Fibroblast of peridontal ligament (primary cell): ENCODE results near the gene SMYD4.
A peak's percentile ranks its signal among the peaks of the same experiment; 100 is the strongest.
"Not testable (repeated sequence)": the region's sequence is repeated elsewhere in the genome, so short reads cannot be mapped to it uniquely, and the experiment has no call there.

Experiments
- DNase-seq: peaks from one replicate; pipeline ENCODE4 v3.0.0-alpha.2; 2010; ENCODE audit errors: extremely low read depth

SMYD4 gene, protein sequence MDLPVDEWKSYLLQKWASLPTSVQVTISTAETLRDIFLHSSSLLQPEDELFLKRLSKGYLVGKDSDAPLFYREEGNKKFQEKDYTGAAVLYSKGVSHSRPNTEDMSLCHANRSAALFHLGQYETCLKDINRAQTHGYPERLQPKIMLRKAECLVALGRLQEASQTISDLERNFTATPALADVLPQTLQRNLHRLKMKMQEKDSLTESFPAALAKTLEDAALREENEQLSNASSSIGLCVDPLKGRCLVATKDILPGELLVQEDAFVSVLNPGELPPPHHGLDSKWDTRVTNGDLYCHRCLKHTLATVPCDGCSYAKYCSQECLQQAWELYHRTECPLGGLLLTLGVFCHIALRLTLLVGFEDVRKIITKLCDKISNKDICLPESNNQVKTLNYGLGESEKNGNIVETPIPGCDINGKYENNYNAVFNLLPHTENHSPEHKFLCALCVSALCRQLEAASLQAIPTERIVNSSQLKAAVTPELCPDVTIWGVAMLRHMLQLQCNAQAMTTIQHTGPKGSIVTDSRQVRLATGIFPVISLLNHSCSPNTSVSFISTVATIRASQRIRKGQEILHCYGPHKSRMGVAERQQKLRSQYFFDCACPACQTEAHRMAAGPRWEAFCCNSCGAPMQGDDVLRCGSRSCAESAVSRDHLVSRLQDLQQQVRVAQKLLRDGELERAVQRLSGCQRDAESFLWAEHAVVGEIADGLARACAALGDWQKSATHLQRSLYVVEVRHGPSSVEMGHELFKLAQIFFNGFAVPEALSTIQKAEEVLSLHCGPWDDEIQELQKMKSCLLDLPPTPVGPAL

DNA sequence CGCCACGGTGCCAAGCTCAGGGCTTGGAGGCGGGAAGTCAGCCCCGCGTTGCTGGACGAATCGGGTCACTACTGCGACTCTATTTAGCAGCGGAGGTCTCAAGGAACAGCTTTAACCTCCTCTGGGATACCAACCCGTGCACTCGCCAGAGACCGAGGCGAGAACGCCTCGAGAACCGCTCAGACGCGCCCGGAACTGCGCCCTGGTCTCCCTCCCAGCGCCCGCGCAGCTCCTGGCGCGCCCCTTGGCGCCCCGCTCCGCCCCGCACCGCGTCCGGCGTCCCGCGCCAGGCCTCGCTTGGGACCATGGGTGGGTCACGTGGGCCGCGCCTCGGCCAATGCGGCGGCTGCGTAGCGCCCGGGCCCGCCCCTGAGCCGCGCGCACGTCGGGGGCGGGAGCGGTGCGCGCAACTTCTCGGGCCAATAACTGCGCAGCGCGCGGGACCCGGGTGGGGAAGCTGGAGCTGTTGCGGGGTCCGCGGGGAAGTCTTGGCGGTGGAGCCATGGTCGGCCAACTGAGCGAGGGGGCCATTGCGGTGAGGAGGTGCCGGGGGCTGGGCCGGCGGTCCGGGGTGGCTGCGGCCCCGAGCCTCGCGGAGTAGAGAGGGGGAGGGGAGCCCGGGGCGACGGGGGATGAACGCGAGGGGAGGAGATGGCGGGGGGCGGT, at the start of gene SMYD4, which contains the start of gene RPA1:
TSS of gene SMYD4 (minus strand) at position 311 of the 666 bp plus-strand sequence. CDS start 1,908 bp downstream, outside the sequence.
TSS of gene RPA1 (plus strand) at position 414 of the 666 bp plus-strand sequence. CDS start at position 503, 89 bp downstream.
- peak; percentile 73 for DNase-seq

DNA sequence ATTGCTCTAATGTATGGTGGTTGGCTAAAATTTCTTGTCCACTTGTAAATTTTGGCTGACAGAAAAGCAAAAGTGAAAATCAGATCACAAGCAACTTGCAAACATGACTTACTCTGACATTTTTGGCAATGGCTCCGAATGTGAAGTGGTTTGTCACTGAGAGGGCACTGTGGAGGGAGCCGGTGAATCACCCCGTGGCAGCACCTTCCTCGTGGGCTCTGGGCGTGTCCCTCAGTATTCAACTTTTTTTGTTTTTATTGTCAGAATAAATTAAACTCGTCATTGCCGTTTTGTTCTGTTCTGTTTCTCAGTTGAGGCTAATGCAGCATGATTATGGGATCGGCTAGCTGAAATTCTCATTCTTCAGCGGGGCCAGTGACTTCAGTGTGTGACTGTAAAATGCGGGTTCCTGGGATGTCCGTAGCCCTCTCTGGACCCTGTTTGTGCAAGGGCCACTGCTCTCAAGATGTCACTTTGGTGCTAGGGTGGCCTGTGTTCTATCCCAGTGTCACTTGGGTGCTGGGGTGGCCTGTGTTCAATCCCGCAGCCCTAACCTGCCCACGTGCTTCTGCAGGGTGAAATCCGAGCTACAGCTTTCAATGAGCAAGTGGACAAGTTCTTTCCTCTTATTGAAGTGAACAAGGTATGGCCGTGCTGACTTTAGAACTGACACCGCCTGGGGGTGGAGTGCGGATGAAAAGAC, 48.9 kb upstream of the SMYD4 start:
- DNase-seq: peak; percentile 8

- no peak for DNase-seq
These were observed 45.9 kb upstream of the SMYD4 start for GRCh38 chr17:1875597-1875996.

GRCh38 chr17:1873418-1873817, 43.7 kb upstream of the SMYD4 start:
- no peak for DNase-seq

- no peak for DNase-seq
These were observed 43.3 kb upstream of the SMYD4 start for GRCh38 chr17:1872976-1873375.

GRCh38 chr17:1872254-1872653, 42.6 kb upstream of the SMYD4 start:
- no peak for DNase-seq

DNA sequence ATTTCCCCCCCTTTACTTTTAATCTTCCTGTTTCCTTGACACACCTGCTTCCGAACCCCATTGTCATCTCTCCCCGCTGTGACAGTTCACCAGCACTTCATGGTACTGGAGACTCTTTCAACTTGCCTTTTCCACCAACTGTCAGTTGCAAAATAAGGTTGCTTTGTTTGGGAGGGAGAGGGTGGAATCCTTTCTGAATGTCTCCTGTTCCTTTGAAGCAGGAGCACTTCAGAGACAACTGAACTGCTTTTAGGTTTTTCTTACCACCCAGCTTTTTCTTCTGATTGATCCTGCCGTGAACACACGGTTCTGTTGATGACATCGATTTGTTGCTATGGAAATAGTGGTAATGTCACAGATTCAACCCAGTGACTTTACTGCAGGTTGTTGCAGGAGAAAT, 42.1 kb upstream of the SMYD4 start:
- DNase-seq: no peak

GRCh38 chr17:1870592-1870991, 40.9 kb upstream of the SMYD4 start:
- DNase-seq: no peak

GRCh38 chr17:1868090-1868489, 38.4 kb upstream of the SMYD4 start:
- DNase-seq: no peak

DNA sequence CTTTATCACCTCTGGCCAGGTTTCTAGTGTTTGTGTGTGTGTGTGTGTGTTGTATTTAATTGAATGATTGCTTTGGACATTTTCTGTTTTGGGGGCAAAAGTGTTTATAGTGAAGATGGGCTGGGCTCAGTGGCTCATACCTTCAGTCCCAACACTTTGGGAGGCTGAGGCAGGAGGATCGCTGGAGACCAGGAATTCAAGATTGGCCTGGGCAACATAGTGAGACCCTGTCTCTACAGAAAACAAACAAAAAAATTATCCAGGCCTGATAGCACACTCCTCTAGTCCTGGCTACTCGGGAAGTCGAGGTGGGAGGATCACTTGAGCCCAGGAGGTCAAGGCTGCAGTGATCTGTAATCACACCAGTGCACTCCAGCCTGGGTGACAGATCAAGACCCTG, 37.6 kb upstream of the SMYD4 start:
- no peak for DNase-seq

DNA sequence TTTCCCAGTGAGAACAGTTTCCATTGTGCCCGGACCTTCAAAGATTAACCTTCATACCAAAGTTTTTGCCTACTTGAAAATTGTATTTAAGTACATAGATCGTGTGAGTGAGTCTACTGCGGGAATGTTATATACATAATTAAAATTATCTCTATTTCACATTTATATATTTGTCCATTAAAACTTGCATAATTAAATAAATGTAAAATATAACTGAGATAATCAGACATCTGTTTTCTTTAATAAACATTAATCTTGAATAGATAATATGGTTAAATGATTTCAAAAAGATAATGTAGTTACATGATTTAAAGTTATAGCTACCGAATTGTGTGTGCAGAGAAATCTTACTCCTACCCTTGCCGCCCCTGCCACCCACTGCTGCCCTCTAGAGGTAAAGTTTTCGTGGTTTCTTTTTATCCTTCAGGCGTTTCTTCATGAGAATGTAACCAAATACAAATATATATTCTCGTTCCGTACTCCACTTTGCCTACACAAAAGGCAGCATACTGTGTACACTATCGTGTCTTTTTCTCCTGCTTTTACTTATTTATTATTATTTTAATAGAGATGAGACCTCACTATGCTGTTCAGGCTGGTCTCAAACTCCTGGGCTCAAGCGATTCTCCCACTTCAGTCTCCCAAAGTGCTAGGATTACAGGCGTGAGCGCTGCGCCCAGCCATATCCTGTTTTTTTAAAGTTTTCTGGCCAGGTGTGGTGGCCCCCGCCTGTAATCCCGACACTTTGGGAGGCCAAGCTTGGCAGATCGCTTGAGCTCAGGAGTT, 35.7 kb upstream of the SMYD4 start:
- DNase-seq: peak; percentile 50

DNA sequence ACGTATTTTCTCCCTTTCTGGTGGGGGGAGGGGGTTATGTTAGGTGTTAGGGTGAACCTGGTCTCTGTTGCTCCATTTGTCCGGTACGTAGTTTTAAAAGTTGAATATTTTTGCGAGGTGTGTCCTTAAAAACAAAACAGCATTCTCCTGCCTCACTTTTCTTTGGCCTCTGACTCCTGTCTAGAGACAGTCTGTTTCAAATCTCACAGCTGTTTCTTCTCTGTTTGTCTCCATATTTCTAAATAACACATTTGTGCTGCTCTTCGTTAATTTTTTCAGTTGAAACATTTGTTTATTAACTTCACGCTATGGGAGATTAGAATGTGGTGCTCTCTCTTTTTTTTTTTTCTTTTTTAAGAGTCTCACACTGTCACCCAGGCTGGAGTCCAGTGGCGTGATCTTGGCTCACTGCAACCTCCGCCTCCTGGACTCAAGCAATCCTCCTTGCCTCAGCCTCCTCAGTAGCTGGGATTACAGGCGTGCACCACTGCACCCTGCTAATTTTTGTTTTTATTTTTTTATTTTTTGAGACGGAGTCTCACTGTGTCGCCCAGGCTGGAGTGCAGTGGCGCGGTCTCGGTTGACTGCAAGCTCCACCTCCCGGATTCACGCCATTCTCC, 31.8 kb upstream of the SMYD4 start:
- DNase-seq: no peak

DNA sequence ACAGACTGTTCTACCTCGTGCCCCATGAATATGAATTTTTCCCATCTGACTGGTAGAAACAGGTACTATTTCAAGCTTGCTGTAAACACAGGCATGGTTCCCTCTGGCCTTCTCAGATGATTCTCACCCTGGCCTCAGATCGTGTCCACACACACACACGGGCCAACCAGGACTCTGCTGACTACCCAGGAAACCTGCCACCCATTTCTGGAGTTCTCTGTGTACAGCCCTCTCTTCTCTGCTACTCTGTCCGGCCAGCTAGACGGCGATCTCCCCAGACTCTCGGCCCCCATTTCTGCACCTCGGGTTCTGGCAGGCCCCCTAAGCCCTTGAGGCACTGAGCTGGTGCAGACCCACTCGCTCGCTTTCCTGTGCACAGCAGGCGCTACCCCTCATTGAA, 31.3 kb upstream of the SMYD4 start:
- no peak for DNase-seq

DNA sequence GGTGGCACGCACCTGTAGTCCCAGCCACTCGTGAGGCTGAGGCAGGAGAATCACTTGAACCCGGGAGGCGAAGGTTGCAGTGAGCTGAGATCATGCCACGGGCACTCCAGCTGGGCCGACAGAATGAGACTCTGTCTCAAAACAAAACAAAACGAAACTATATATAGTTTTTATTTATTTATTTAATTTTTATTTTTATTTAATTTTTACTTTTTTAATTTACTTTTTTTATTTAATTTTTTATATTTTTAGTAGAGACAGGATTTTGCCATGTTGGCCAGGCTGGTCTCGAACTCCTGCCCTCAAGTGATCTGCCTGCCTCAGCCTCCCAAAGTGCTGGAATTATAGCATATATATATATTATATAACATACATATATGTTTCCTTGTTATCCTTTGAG, 26.8 kb upstream of the SMYD4 start:
- not testable (repeated sequence) for DNase-seq

- no peak for DNase-seq
These were observed 24.0 kb upstream of the SMYD4 start for GRCh38 chr17:1853698-1854097.

DNA sequence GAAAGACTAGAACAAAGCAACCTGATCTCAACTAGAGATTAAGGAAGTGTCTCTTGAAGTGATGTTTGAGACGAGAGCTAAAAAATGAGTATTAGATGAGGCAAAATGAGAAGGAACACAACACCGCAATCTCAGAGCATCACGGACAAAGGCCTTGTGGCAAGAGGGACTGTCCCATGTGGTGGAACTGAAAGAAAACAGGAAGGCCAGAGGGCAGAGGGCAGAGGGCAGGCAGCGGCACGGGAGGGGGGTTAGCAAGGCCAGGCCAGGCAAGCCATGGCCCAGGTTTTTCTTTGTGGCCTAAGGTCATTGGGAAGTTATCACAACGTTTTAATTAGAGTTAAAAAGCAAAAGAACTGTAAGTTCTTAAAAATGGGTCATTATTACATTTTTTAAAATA, 22.6 kb upstream of the SMYD4 start:
- DNase-seq: no peak

GRCh38 chr17:1847191-1847590, 17.5 kb upstream of the SMYD4 start:
- no peak for DNase-seq

- DNase-seq: no peak
These were observed 14.2 kb upstream of the SMYD4 start for GRCh38 chr17:1843947-1844346.

GRCh38 chr17:1839516-1839915, 9.8 kb upstream of the SMYD4 start:
- no peak for DNase-seq

GRCh38 chr17:1834380-1835149, 4.9 kb upstream of the SMYD4 start:
- no peak for DNase-seq
